ENCODE measurements around the gene MRPL20. TPM values are rescaled to one million over a fixed set of nuclear protein-coding genes. Genes with fewer than 3 reads are reported as not detected.

The MRPL20 gene
- polyA plus RNA-seq, 2 donors = 59.1 to 148 TPM

DNA sequence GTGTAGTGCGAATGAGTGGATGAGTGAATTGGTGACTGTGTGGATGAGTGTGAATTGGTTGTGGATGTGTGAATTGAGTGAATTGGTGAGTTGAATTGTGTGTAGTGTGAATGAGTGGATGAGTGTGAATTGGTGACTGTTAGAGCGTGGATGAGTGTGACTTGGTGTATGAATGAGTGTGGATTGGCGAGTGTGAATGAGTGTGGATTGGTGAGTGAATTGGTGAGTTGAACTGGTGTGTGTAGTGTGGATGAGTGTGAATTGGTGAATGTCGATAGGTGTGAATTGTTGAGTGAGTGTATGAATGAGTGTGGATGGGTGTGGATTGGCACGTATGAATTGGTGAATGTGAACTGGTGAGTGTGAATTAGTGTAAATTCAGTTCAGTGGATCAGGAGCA is 39.8 kb downstream of the MRPL20 start:
- 94 to 96% methylated on average over 5 of the region's 5 CpGs for WGBS, 2 donors
- H3K4me1 ChIP-seq (ENCODE audit: control insufficient read depth in 2 of 2, insufficient read depth in 2 of 2, low read length in 1 of 2) = peaks cover 0 to 3% of the 10 kb centered on the region in 2 donors
- peaks cover 0 to 5% of the 10 kb centered on the region in 2 donors for H3K9me3 ChIP-seq (ENCODE audit: control insufficient read depth in 2 of 2, insufficient read depth in 1 of 2, low read depth in 1 of 2, low read length in 1 of 2)
- H3K4me3 ChIP-seq (ENCODE audit: low read depth in 1 of 2, low read length in 2 of 2) = no peak overlapping the region
- no peak overlapping the region for H3K27ac ChIP-seq (ENCODE audit: low read depth in 2 of 2, low read length in 1 of 2)
- H3K27me3 ChIP-seq (ENCODE audit: control insufficient read depth in 1 of 2, insufficient read depth in 2 of 2, low read length in 2 of 2) = no peaks in the 10 kb centered on the region
- H3K36me3 ChIP-seq (ENCODE audit: control insufficient read depth in 2 of 2, insufficient read depth in 2 of 2, low read length in 1 of 2) = no peaks in the 10 kb centered on the region

DNA sequence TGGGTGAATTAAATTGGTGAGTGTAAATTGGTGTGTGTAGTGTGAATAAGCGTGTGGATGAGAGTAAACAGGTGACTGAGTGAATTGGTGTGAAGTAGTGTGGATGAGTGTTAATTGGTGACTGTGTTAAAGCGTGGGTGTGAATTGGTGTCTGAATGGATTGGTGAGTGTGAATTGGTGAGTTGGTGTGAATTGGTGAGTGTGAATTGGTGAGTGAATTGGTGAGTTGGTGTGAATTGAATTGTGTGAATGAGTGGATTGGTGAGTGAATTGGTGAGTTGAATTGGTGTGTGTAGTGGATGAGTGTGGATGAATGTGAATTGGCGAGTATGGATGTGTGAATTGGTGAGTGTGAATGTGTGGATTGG is 40.4 kb downstream of the MRPL20 start:
- H3K27ac ChIP-seq (ENCODE audit: low read depth in 2 of 2, low read length in 1 of 2) = no peak overlapping the region
- WGBS, 2 donors = 98 to 100% methylated on average over 3 of the region's 3 CpGs

DNA sequence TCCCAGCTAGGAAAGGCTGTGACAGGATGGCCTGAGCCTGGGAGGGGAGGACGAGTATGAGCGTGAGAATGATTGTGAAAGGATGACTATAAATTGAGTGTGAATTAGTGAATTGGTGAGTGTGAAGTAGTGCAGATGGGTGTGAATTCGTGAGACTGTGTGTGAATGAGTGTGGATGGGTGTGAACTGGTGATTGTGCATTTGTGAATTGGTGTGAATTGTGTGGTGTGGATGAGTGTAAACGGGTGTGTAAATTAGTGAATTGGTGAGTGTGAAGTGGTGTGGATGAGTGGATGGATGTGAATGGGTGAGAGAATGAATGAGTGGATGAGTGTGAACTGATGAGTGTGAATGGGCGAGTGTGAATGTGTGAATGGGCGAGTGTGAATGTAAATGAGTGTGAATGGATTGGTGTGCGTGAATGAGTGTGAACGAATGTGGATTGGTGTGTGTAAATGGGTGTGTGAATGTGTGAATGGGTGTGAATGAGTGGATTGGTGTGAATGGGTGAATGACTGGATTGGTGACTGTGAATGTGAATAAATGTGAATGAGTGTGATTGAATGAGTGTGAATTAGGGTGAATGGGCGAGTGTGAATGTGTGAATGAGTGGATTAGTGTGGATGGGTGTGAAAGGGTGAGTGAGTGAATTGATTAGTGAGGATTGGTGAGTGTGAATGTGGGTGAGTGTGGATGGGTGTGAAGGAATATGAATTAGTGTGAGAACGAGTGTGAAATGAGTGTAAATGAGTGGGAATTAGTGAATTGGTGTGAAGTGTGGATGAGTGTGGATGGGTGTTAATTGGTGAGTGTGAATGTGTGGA is 41.0 kb downstream of the MRPL20 start:
- H3K4me1 ChIP-seq (ENCODE audit: control insufficient read depth in 2 of 2, insufficient read depth in 2 of 2, low read length in 1 of 2) = no peaks in the 10 kb centered on the region
- H3K9me3 ChIP-seq (ENCODE audit: control insufficient read depth in 2 of 2, insufficient read depth in 1 of 2, low read depth in 1 of 2, low read length in 1 of 2) = peaks cover 0 to 5% of the 10 kb centered on the region in 2 donors
- H3K27ac ChIP-seq (ENCODE audit: low read depth in 2 of 2, low read length in 1 of 2) = no peak overlapping the region
- WGBS, 2 donors = 83 to 84% methylated on average over 10 of the region's 10 CpGs
- no peaks in the 10 kb centered on the region for H3K36me3 ChIP-seq (ENCODE audit: control insufficient read depth in 2 of 2, insufficient read depth in 2 of 2, low read length in 1 of 2)
- no peak overlapping the region for H3K4me3 ChIP-seq (ENCODE audit: low read depth in 1 of 2, low read length in 2 of 2)
- H3K27me3 ChIP-seq (ENCODE audit: control insufficient read depth in 1 of 2, insufficient read depth in 2 of 2, low read length in 2 of 2) = no peaks in the 10 kb centered on the region

More for the DNA sequence above, 40.4 kb downstream of the MRPL20 start:
- H3K4me1 ChIP-seq (ENCODE audit: control insufficient read depth in 2 of 2, insufficient read depth in 2 of 2, low read length in 1 of 2) = no peaks in the 10 kb centered on the region
- no peak overlapping the region for H3K4me3 ChIP-seq (ENCODE audit: low read depth in 1 of 2, low read length in 2 of 2)
- H3K36me3 ChIP-seq (ENCODE audit: control insufficient read depth in 2 of 2, insufficient read depth in 2 of 2, low read length in 1 of 2) = no peaks in the 10 kb centered on the region
- H3K27me3 ChIP-seq (ENCODE audit: control insufficient read depth in 1 of 2, insufficient read depth in 2 of 2, low read length in 2 of 2) = no peaks in the 10 kb centered on the region
- peaks cover 0 to 5% of the 10 kb centered on the region in 2 donors for H3K9me3 ChIP-seq (ENCODE audit: control insufficient read depth in 2 of 2, insufficient read depth in 1 of 2, low read depth in 1 of 2, low read length in 1 of 2)

DNA sequence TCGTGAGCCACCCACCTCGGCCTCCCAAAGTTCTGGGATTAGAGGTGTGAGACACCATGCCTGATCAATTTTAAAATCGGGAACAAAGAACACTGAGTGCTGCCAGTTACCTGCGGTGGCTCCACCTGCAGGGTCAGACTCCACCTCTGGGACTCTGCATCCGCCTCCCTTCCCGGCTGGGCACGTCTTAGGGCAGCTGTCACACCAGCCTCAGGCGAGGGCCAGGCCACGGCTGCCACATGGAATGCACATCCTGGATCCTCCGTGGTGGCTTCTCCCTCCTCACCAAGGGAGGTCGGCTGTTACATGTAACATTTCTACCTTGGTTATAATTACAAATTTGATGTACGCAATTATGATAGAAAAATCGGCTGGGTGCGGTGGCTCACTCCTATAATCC is 42.8 kb downstream of the MRPL20 start:
- no peaks in the 10 kb centered on the region for H3K36me3 ChIP-seq (ENCODE audit: control insufficient read depth in 2 of 2, insufficient read depth in 2 of 2, low read length in 1 of 2)
- WGBS, 2 donors = 65 to 68% methylated on average over 14 of the region's 14 CpGs
- no peaks in the 10 kb centered on the region for H3K27me3 ChIP-seq (ENCODE audit: control insufficient read depth in 1 of 2, insufficient read depth in 2 of 2, low read length in 2 of 2)
- H3K9me3 ChIP-seq (ENCODE audit: control insufficient read depth in 2 of 2, insufficient read depth in 1 of 2, low read depth in 1 of 2, low read length in 1 of 2) = peaks cover 0 to 5% of the 10 kb centered on the region in 2 donors
- H3K27ac ChIP-seq (ENCODE audit: low read depth in 2 of 2, low read length in 1 of 2) = no peak overlapping the region
- H3K4me1 ChIP-seq (ENCODE audit: control insufficient read depth in 2 of 2, insufficient read depth in 2 of 2, low read length in 1 of 2) = no peaks in the 10 kb centered on the region
- no peak overlapping the region for H3K4me3 ChIP-seq (ENCODE audit: low read depth in 1 of 2, low read length in 2 of 2)

GRCh38 chr1:1361982-1362423 is 45.1 kb downstream of the MRPL20 start:
- WGBS, 2 donors = 26 to 30% methylated on average over 13 of the region's 13 CpGs
- Histone ChIP-seq H3K36me3 (ENCODE audit: control insufficient read depth in 2 of 2, insufficient read depth in 2 of 2, low read length in 1 of 2) (no peaks in the 10 kb centered on the region), H3K4me1 (ENCODE audit: control insufficient read depth in 2 of 2, insufficient read depth in 2 of 2, low read length in 1 of 2) (peaks cover 0 to 8% of the 10 kb centered on the region in 2 donors), H3K27me3 (ENCODE audit: control insufficient read depth in 1 of 2, insufficient read depth in 2 of 2, low read length in 2 of 2) (no peaks in the 10 kb centered on the region), H3K9me3 (ENCODE audit: control insufficient read depth in 2 of 2, insufficient read depth in 1 of 2, low read depth in 1 of 2, low read length in 1 of 2) (peaks cover 0 to 4% of the 10 kb centered on the region in 2 donors), H3K4me3 (ENCODE audit: low read depth in 1 of 2, low read length in 2 of 2) (no peak overlapping the region), H3K27ac (ENCODE audit: low read depth in 2 of 2, low read length in 1 of 2) (peak overlapping the region; percentile 13 to 14)

DNA sequence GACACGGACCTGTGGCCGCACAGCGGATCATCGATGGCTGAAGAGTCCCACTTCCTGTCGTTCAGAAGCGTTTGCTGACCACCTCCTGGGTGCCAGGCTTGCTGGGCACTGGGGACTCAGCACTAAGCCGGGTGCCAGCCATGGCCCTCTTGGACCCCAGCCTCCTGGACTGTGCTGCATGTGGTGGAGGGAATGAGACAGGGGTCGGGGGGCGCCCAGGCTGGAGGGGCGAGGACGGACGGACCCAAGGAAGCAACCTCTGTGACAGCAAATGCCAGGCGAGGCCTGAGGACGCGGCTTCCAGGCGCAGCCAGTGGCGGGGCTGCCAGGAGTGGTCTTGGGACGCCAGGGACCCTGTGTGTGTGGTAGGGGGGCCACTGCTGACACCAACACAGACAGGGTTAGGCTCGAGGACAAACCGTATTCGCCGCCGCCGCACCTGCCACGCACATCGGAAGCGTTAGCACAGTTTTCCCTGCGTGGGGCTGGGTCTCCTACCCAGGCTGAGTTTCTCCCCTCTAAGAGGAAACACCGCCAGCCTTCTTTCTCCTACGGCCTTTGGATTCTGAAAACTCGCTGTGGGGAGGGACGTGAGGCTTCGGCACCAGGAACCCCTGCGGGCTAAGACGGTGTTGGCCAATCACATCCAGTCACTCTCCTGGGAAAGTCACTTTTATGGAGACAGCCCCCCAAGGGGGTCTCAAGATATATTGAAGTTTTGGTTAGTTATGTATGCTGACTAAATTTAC is 45.7 kb downstream of the MRPL20 start:
- peaks cover 4 to 12% of the 10 kb centered on the region in 2 donors for H3K4me1 ChIP-seq (ENCODE audit: control insufficient read depth in 2 of 2, insufficient read depth in 2 of 2, low read length in 1 of 2)
- H3K36me3 ChIP-seq (ENCODE audit: control insufficient read depth in 2 of 2, insufficient read depth in 2 of 2, low read length in 1 of 2) = no peaks in the 10 kb centered on the region
- 73 to 76% methylated on average over 32 to 35 of the region's 35 CpGs for WGBS, 2 donors
- no peak overlapping the region for H3K4me3 ChIP-seq (ENCODE audit: low read depth in 1 of 2, low read length in 2 of 2)
- peak overlapping the region; percentile 24 to 48 for H3K27ac ChIP-seq (ENCODE audit: low read depth in 2 of 2, low read length in 1 of 2)
- H3K9me3 ChIP-seq (ENCODE audit: control insufficient read depth in 2 of 2, insufficient read depth in 1 of 2, low read depth in 1 of 2, low read length in 1 of 2) = no peaks in the 10 kb centered on the region
- no peaks in the 10 kb centered on the region for H3K27me3 ChIP-seq (ENCODE audit: control insufficient read depth in 1 of 2, insufficient read depth in 2 of 2, low read length in 2 of 2)

DNA sequence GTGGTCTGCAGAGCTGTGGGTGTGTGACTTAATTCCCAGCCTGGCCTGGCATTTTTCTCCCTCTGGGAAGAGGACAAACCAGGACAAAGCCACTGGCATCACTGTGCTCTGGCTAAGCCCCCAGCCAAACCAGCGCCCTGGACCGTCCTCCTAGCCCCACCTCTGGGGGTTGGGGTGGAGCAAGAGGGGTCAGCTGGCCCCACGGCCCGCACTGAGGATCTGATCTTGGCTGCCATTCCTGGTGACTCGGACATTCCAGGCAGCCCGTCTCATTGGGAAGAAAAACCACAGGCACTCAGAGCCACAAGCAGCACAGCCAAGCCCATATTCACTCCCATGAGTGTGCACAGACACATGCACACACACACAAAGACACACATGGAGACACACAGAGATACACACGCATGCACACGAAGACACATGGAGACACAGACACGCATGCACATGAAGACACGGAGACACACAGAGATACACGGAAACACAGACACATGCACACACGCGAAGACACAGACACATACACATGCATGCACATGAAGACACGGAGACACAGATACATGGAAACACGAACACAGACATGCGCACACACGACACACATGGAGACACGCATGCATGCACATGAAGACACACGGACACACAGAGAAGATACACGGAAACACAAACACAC is 46.5 kb downstream of the MRPL20 start:
- Histone ChIP-seq H3K27ac (ENCODE audit: low read depth in 2 of 2, low read length in 1 of 2) (peak overlapping the region in 1 of 2 donors; percentile 57), H3K9me3 (ENCODE audit: control insufficient read depth in 2 of 2, insufficient read depth in 1 of 2, low read depth in 1 of 2, low read length in 1 of 2) (no peaks in the 10 kb centered on the region), H3K4me1 (ENCODE audit: control insufficient read depth in 2 of 2, insufficient read depth in 2 of 2, low read length in 1 of 2) (peaks cover 4 to 12% of the 10 kb centered on the region in 2 donors), H3K4me3 (ENCODE audit: low read depth in 1 of 2, low read length in 2 of 2) (no peak overlapping the region), H3K36me3 (ENCODE audit: control insufficient read depth in 2 of 2, insufficient read depth in 2 of 2, low read length in 1 of 2) (no peaks in the 10 kb centered on the region), H3K27me3 (ENCODE audit: control insufficient read depth in 1 of 2, insufficient read depth in 2 of 2, low read length in 2 of 2) (no peaks in the 10 kb centered on the region)
- WGBS, 2 donors = 67 to 71% methylated on average over 20 of the region's 20 CpGs

DNA sequence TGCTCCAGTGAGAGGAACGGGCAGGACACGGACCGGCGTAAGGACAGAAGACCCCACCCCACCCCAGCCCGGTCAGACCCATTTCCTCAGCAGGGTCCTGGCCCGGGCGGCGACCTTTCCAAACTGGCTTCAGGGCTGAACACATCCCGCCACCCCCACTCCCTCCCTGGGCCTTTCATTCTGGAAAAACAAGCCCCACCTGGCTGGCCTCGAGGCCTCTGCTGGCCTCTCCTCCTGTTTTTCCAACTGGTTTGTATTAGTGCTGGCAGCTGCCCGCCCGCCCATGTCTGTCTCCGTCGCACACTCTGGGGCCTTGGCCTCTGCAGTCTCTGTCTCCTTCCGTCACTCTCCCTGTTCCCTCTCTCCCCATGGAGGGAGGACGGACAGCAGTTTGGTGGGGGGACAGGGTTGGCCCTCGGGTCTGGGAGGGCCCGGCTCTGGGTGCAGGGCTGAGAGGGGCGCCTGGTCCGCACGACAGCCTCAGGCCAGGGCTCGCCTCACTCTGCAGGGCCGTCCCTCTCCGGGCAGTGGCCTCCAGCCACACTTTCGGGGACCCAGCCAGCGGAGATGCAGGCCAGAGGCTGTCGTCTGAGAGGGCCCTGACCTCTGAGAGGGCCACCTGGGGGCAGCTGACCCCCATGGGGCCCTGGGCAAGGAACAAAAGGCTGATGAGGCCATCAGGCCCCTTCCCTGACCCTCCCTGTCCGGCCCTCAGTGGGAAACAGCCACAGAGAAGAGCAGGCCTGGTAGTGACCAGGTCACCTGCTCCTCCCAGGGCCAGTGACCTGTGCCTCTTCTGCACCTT is 47.2 kb downstream of the MRPL20 start:
- H3K4me1 ChIP-seq (ENCODE audit: control insufficient read depth in 2 of 2, insufficient read depth in 2 of 2, low read length in 1 of 2) = peaks cover 4 to 12% of the 10 kb centered on the region in 2 donors
- no peaks in the 10 kb centered on the region for H3K9me3 ChIP-seq (ENCODE audit: control insufficient read depth in 2 of 2, insufficient read depth in 1 of 2, low read depth in 1 of 2, low read length in 1 of 2)
- WGBS, 2 donors = 56 to 62% methylated on average over 28 of the region's 28 CpGs
- no peaks in the 10 kb centered on the region for H3K36me3 ChIP-seq (ENCODE audit: control insufficient read depth in 2 of 2, insufficient read depth in 2 of 2, low read length in 1 of 2)
- peak overlapping the region; percentile 57 to 70 for H3K27ac ChIP-seq (ENCODE audit: low read depth in 2 of 2, low read length in 1 of 2)
- no peak overlapping the region for H3K4me3 ChIP-seq (ENCODE audit: low read depth in 1 of 2, low read length in 2 of 2)
- no peaks in the 10 kb centered on the region for H3K27me3 ChIP-seq (ENCODE audit: control insufficient read depth in 1 of 2, insufficient read depth in 2 of 2, low read length in 2 of 2)

DNA sequence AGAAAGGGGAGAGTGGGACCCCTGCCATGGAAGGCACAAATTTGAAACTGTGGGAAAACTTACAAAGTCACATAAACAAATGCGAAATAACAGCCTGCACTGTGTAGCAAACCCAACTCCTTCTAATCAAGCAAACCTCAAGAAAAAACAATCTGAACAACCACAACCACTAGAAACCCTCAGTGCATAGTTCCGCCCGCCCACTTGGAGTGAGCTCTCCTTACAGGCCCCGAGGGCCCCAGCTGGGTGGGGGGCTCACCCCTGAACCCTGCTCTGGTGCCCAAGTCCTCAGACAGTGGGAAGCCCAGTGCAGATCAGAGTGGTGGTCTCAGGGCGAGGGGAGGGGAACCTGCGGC is 47.8 kb downstream of the MRPL20 start:
- H3K4me1 ChIP-seq (ENCODE audit: control insufficient read depth in 2 of 2, insufficient read depth in 2 of 2, low read length in 1 of 2) = peaks cover 4 to 14% of the 10 kb centered on the region in 2 donors
- no peaks in the 10 kb centered on the region for H3K27me3 ChIP-seq (ENCODE audit: control insufficient read depth in 1 of 2, insufficient read depth in 2 of 2, low read length in 2 of 2)

More for the DNA sequence above, 47.8 kb downstream of the MRPL20 start:
- H3K9me3 ChIP-seq (ENCODE audit: control insufficient read depth in 2 of 2, insufficient read depth in 1 of 2, low read depth in 1 of 2, low read length in 1 of 2) = no peaks in the 10 kb centered on the region
- H3K4me3 ChIP-seq (ENCODE audit: low read depth in 1 of 2, low read length in 2 of 2) = no peak overlapping the region
- no peaks in the 10 kb centered on the region for H3K36me3 ChIP-seq (ENCODE audit: control insufficient read depth in 2 of 2, insufficient read depth in 2 of 2, low read length in 1 of 2)
- 61% methylated on average over 6 of the region's 6 CpGs for WGBS, 2 donors
- peak overlapping the region; percentile 74 to 78 for H3K27ac ChIP-seq (ENCODE audit: low read depth in 2 of 2, low read length in 1 of 2)
